Measurements from ENCODE around the gene MIEF1.

The MIEF1 gene

GRCh38 chr22:39519681-39520225, 17.7 kb downstream of the MIEF1 start (continued):
- TF ChIP-seq, protein P1, sequence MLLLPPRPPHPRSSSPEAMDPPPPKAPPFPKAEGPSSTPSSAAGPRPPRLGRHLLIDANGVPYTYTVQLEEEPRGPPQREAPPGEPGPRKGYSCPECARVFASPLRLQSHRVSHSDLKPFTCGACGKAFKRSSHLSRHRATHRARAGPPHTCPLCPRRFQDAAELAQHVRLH (tag by site-specific recombination; IDR thresholded peaks at IDR 0.05), result 0 out of 2 replicates have a peak, but pooled peaks have one; percentile 8
- TF ChIP-seq, protein P2, sequence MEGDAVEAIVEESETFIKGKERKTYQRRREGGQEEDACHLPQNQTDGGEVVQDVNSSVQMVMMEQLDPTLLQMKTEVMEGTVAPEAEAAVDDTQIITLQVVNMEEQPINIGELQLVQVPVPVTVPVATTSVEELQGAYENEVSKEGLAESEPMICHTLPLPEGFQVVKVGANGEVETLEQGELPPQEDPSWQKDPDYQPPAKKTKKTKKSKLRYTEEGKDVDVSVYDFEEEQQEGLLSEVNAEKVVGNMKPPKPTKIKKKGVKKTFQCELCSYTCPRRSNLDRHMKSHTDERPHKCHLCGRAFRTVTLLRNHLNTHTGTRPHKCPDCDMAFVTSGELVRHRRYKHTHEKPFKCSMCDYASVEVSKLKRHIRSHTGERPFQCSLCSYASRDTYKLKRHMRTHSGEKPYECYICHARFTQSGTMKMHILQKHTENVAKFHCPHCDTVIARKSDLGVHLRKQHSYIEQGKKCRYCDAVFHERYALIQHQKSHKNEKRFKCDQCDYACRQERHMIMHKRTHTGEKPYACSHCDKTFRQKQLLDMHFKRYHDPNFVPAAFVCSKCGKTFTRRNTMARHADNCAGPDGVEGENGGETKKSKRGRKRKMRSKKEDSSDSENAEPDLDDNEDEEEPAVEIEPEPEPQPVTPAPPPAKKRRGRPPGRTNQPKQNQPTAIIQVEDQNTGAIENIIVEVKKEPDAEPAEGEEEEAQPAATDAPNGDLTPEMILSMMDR (tag by site-specific recombination; IDR thresholded peaks at IDR 0.05), result peak; percentile 94
- TF ChIP-seq ZNF184 (tag by site-specific recombination; IDR thresholded peaks at IDR 0.05) (0 out of 2 replicates have a peak, but pooled peaks have one; percentile 4), ZNF529 (tag by site-specific recombination; IDR thresholded peaks at IDR 0.05; ENCODE audit: insufficient replicate concordance) (no peak), ZNF610 (tag by site-specific recombination; IDR thresholded peaks at IDR 0.05; ENCODE audit: borderline replicate concordance) (no peak; the same call in 1 of the 2 replicates), EGR2 (tag by site-specific recombination; IDR thresholded peaks at IDR 0.05; ENCODE audit: low read depth) (no peak), ZNF140 (tag by site-specific recombination; IDR thresholded peaks at IDR 0.05) (no peak), ZNF350 (tag by site-specific recombination; IDR thresholded peaks at IDR 0.05) (no peak), ZNF157 (tag by site-specific recombination; IDR thresholded peaks at IDR 0.05) (no peak), BCL11A (tag by site-specific recombination; IDR thresholded peaks at IDR 0.05; ENCODE audit: low read depth) (no peak), ZNF664 (tag by site-specific recombination; IDR thresholded peaks at IDR 0.05) (no peak), ZIC2 (tag by site-specific recombination; IDR thresholded peaks at IDR 0.05) (no peak), ZNF248 (tag by site-specific recombination; IDR thresholded peaks at IDR 0.05) (no peak), MYNN (tag by site-specific recombination; IDR thresholded peaks at IDR 0.05; ENCODE audit: borderline replicate concordance) (no peak), ZNF488 (tag by site-specific recombination; IDR thresholded peaks at IDR 0.05) (no peak), ZNF16 (tag by site-specific recombination; IDR thresholded peaks at IDR 0.05; ENCODE audit: low read depth) (no peak), ZNF449 (tag by site-specific recombination; IDR thresholded peaks at IDR 0.05) (0 out of 2 replicates have a peak, but pooled peaks have one; percentile 54), ZNF398 (tag by site-specific recombination; IDR thresholded peaks at IDR 0.05) (no peak), ZNF473 (tag by site-specific recombination; IDR thresholded peaks at IDR 0.05) (no peak), ZNF514 (tag by site-specific recombination; IDR thresholded peaks at IDR 0.05) (no peak), ZNF747 (tag by site-specific recombination; IDR thresholded peaks at IDR 0.05) (no peak), ZSCAN30 (tag by site-specific recombination; IDR thresholded peaks at IDR 0.05) (peak; percentile 47)
- TF ChIP-seq, protein P3, sequence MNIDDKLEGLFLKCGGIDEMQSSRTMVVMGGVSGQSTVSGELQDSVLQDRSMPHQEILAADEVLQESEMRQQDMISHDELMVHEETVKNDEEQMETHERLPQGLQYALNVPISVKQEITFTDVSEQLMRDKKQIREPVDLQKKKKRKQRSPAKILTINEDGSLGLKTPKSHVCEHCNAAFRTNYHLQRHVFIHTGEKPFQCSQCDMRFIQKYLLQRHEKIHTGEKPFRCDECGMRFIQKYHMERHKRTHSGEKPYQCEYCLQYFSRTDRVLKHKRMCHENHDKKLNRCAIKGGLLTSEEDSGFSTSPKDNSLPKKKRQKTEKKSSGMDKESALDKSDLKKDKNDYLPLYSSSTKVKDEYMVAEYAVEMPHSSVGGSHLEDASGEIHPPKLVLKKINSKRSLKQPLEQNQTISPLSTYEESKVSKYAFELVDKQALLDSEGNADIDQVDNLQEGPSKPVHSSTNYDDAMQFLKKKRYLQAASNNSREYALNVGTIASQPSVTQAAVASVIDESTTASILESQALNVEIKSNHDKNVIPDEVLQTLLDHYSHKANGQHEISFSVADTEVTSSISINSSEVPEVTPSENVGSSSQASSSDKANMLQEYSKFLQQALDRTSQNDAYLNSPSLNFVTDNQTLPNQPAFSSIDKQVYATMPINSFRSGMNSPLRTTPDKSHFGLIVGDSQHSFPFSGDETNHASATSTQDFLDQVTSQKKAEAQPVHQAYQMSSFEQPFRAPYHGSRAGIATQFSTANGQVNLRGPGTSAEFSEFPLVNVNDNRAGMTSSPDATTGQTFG (tag by site-specific recombination; IDR thresholded peaks at IDR 0.05; ENCODE audit: borderline replicate concordance), result no peak
- TF ChIP-seq, protein P4, sequence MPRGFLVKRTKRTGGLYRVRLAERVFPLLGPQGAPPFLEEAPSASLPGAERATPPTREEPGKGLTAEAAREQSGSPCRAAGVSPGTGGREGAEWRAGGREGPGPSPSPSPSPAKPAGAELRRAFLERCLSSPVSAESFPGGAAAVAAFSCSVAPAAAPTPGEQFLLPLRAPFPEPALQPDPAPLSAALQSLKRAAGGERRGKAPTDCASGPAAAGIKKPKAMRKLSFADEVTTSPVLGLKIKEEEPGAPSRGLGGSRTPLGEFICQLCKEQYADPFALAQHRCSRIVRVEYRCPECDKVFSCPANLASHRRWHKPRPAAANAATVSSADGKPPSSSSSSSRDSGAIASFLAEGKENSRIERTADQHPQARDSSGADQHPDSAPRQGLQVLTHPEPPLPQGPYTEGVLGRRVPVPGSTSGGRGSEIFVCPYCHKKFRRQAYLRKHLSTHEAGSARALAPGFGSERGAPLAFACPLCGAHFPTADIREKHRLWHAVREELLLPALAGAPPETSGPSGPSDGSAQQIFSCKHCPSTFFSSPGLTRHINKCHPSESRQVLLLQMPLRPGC (tag by site-specific recombination; IDR thresholded peaks at IDR 0.05), result no peak
- TF ChIP-seq, protein P5, sequence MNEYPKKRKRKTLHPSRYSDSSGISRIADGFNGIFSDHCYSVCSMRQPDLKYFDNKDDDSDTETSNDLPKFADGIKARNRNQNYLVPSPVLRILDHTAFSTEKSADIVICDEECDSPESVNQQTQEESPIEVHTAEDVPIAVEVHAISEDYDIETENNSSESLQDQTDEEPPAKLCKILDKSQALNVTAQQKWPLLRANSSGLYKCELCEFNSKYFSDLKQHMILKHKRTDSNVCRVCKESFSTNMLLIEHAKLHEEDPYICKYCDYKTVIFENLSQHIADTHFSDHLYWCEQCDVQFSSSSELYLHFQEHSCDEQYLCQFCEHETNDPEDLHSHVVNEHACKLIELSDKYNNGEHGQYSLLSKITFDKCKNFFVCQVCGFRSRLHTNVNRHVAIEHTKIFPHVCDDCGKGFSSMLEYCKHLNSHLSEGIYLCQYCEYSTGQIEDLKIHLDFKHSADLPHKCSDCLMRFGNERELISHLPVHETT (tag by site-specific recombination; IDR thresholded peaks at IDR 0.05), result no peak
- TF ChIP-seq, protein P6, sequence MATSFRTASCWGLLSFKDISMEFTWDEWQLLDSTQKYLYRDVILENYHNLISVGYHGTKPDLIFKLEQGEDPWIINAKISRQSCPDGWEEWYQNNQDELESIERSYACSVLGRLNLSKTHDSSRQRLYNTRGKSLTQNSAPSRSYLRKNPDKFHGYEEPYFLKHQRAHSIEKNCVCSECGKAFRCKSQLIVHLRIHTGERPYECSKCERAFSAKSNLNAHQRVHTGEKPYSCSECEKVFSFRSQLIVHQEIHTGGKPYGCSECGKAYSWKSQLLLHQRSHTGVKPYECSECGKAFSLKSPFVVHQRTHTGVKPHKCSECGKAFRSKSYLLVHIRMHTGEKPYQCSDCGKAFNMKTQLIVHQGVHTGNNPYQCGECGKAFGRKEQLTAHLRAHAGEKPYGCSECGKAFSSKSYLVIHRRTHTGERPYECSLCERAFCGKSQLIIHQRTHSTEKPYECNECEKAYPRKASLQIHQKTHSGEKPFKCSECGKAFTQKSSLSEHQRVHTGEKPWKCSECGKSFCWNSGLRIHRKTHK (tag by site-specific recombination; IDR thresholded peaks at IDR 0.05), result no peak

All from HEK293 (cell line).